NB4 (cell line): ENCODE measurements around the gene TTYH3.

Source experiments
- CTCF ChIP-seq: IDR thresholded peaks from one replicate; pipeline ENCODE4 v1.5.1; 2012; ENCODE audit warnings: low read depth, low read length
- POLR2A ChIP-seq: IDR thresholded peaks from 2 replicates; pipeline ENCODE4 v1.6.1; 2011; ENCODE audit warnings: mild to moderate bottlenecking; ENCODE audit not compliant: insufficient read length; ENCODE audit errors: extremely low read depth

- TF ChIP-seq CTCF (no peak), POLR2A (no peak)
These were observed 73.7 kb downstream of the TTYH3 start for GRCh38 chr7:2705371-2706096.
